Right lobe of liver (tissue), 4 donors: ENCODE results near the gene E2F8.

ENCODE experiments used
- POLR2A ChIP-seq: fragments of 450-650 bp; IDR thresholded peaks from one replicate; pipeline ENCODE4 v1.6.1; 2017; ENCODE audit warnings: antibody characterized with exemption, mild to moderate bottlenecking
- TF ChIP-seq, protein P1 (sequence below), 4 donors: fragments of 200-600 bp in 3 of 4; fragments of 450-650 bp in 1 of 4; IDR thresholded peaks; one replicate each; pipeline versions ENCODE4 v1.5.1 to v1.8.0; 2016 to 2022; ENCODE audit warnings: antibody characterized with exemption in 4 of 4, mild to moderate bottlenecking in 2 of 4
- donor health status: DM: no; HTN: no; CAD: no.
- donor health status: DM: no; HTN: no; CAD: no.
- donor health status: DM: no; HTN: yes; CAD: no.

DNA sequence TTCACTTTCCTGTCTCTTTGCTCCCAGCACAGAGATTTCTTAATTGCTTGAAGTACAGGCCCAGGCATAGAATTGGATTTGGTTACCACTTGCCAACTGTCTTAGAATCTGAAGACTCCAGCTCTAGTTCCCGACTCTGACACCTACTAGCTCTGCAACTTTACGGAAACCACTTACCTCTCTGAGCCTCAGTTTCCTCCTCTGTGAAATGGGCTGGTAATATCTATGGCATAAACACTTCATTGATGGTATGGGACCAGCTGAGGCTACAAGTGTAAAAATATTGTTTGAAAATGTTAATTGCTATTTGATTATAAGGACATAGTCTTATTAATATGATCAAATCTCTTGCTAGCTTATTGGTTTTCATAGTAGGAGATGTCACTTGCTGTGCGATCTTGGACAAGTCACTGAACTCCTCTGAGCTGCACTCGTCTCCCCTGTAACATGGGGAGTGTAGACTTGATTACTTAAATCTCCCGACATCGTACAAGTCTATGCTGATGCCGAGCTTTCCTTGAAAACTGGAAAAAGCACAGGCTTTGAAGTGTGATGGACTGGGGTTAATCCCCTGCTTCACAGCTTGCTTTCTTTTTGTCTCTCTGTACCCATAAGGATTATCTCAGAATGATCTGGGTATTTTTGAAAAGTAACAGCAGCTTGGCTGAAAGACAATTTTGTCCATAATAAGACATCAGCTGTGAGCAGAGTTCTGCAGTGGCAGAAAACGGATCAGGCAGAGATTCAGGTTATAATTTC, 11.8 kb upstream of the E2F8 start:
- TF ChIP-seq, protein P1, sequence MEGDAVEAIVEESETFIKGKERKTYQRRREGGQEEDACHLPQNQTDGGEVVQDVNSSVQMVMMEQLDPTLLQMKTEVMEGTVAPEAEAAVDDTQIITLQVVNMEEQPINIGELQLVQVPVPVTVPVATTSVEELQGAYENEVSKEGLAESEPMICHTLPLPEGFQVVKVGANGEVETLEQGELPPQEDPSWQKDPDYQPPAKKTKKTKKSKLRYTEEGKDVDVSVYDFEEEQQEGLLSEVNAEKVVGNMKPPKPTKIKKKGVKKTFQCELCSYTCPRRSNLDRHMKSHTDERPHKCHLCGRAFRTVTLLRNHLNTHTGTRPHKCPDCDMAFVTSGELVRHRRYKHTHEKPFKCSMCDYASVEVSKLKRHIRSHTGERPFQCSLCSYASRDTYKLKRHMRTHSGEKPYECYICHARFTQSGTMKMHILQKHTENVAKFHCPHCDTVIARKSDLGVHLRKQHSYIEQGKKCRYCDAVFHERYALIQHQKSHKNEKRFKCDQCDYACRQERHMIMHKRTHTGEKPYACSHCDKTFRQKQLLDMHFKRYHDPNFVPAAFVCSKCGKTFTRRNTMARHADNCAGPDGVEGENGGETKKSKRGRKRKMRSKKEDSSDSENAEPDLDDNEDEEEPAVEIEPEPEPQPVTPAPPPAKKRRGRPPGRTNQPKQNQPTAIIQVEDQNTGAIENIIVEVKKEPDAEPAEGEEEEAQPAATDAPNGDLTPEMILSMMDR (IDR thresholded peaks at IDR 0.05): no peak
- no peak for TF ChIP-seq POLR2A
